ENCODE data around the gene PAWR. TPM values are rescaled to one million over a fixed set of nuclear protein-coding genes. Genes with fewer than 3 reads are reported as not detected.

PAWR gene
- total RNA-seq, 4 donors from 2014 or later: 54.8 to 159 (median 65.8) TPM

- TF ChIP-seq EP300 (IDR thresholded peaks at IDR 0.05) (no peak), POLR2A (IDR thresholded peaks at IDR 0.05) (no peak), CTCF (IDR thresholded peaks at IDR 0.05) (no peak)
- Histone ChIP-seq H3K9me3 (no peaks in the 10 kb centered on the region), H3K4me3 (no peak overlapping the region), H3K36me3 (no peaks in the 10 kb centered on the region), H3K27me3 (no peaks in the 10 kb centered on the region), H3K27ac (no peak overlapping the region), H3K4me1 (no peaks in the 10 kb centered on the region)
- DNase-seq (ENCODE audit: low spot score in 2 of 2): no peak
- 93% methylated on average over 2 of the region's 2 CpGs for WGBS, 2 donors
Measured at GRCh38 chr12:79601908-79602307, 88.9 kb downstream of the PAWR start.

- Histone ChIP-seq H3K4me3 (no peak overlapping the region), H3K9me3 (no peaks in the 10 kb centered on the region), H3K27ac (no peak overlapping the region), H3K36me3 (no peaks in the 10 kb centered on the region), H3K4me1 (no peaks in the 10 kb centered on the region), H3K27me3 (no peaks in the 10 kb centered on the region)
- DNase-seq (ENCODE audit: low spot score in 2 of 2): no peak
- WGBS, 2 donors: 92 to 97% methylated on average over 3 of the region's 3 CpGs
- TF ChIP-seq POLR2A (IDR thresholded peaks at IDR 0.05) (no peak), EP300 (IDR thresholded peaks at IDR 0.05) (no peak), CTCF (IDR thresholded peaks at IDR 0.05) (no peak)
Measured at GRCh38 chr12:79597910-79598309, 92.9 kb downstream of the PAWR start.

- 88 to 90% methylated on average over 10 of the region's 10 CpGs for WGBS, 2 donors
- Histone ChIP-seq H3K4me3 (no peak overlapping the region), H3K27me3 (no peaks in the 10 kb centered on the region), H3K27ac (no peak overlapping the region), H3K9me3 (no peaks in the 10 kb centered on the region), H3K36me3 (no peaks in the 10 kb centered on the region), H3K4me1 (no peaks in the 10 kb centered on the region)
- no peak for TF ChIP-seq CTCF (IDR thresholded peaks at IDR 0.05)
- DNase-seq (ENCODE audit: low spot score in 2 of 2): no peak
Measured at GRCh38 chr12:79596719-79597350, 93.9 kb downstream of the PAWR start.

- no peaks in the 10 kb centered on the region for H3K4me1 ChIP-seq
- no peaks in the 10 kb centered on the region for H3K36me3 ChIP-seq
- 91 to 94% methylated on average over 4 of the region's 4 CpGs for WGBS, 2 donors
- H3K4me3 ChIP-seq: no peak overlapping the region
- no peak for DNase-seq (ENCODE audit: low spot score in 2 of 2)
- no peaks in the 10 kb centered on the region for H3K9me3 ChIP-seq
- H3K27ac ChIP-seq: no peak overlapping the region
- no peaks in the 10 kb centered on the region for H3K27me3 ChIP-seq
- no peak for TF ChIP-seq EP300 (IDR thresholded peaks at IDR 0.05)
- no peak for TF ChIP-seq CTCF (IDR thresholded peaks at IDR 0.05)
- no peak for TF ChIP-seq POLR2A (IDR thresholded peaks at IDR 0.05)
Measured at GRCh38 chr12:79595273-79595672, 95.5 kb downstream of the PAWR start.

GRCh38 chr12:79592865-79593264 is 97.9 kb downstream of the PAWR start:
- no peak overlapping the region for H3K4me3 ChIP-seq
- no peaks in the 10 kb centered on the region for H3K4me1 ChIP-seq
- H3K9me3 ChIP-seq: no peaks in the 10 kb centered on the region
- H3K27me3 ChIP-seq: no peaks in the 10 kb centered on the region
- WGBS, 2 donors: 63 to 74% methylated on average over 3 of the region's 3 CpGs
- TF ChIP-seq POLR2A (IDR thresholded peaks at IDR 0.05): no peak
- no peak for TF ChIP-seq CTCF (IDR thresholded peaks at IDR 0.05)
- TF ChIP-seq EP300 (IDR thresholded peaks at IDR 0.05): no peak
- H3K27ac ChIP-seq: no peak overlapping the region
- no peak for DNase-seq (ENCODE audit: low spot score in 2 of 2)
- H3K36me3 ChIP-seq: no peaks in the 10 kb centered on the region
